Fibroblast of gingiva (primary cell): ENCODE measurements around the gene GRHL1.
"Not testable (repeated sequence)": the region's sequence is repeated elsewhere in the genome, so short reads cannot be mapped to it uniquely, and the experiment has no call there.

Experiments
- DNase-seq: peaks from one replicate; pipeline ENCODE4 v3.0.0-alpha.2; 2011; ENCODE audit warnings: low read depth

Gene GRHL1

GRCh38 chr2:10026940-10027569 is 75.6 kb downstream of the GRHL1 start:
- DNase-seq, result no peak

GRCh38 chr2:10027660-10028330 is 76.3 kb downstream of the GRHL1 start:
- no peak for DNase-seq

GRCh38 chr2:10028407-10028987 is 77.0 kb downstream of the GRHL1 start:
- DNase-seq, result no peak

- no peak for DNase-seq
Measured at GRCh38 chr2:10028988-10029874, 77.7 kb downstream of the GRHL1 start.

GRCh38 chr2:10029875-10030223 is 78.4 kb downstream of the GRHL1 start:
- DNase-seq, result no peak

- no peak for DNase-seq
Measured at GRCh38 chr2:10030311-10030736, 78.8 kb downstream of the GRHL1 start.

- DNase-seq, result not testable (repeated sequence)
Measured at GRCh38 chr2:10030798-10031197, 79.3 kb downstream of the GRHL1 start.

- no peak for DNase-seq
Measured at GRCh38 chr2:10031886-10032745, 80.6 kb downstream of the GRHL1 start.

- DNase-seq, result no peak
Measured at GRCh38 chr2:10032746-10033105, 81.2 kb downstream of the GRHL1 start.

- no peak for DNase-seq
Measured at GRCh38 chr2:10033251-10034006, 81.9 kb downstream of the GRHL1 start.

GRCh38 chr2:10034333-10035052 is 83.0 kb downstream of the GRHL1 start:
- DNase-seq, result no peak

GRCh38 chr2:10035053-10035422 is 83.5 kb downstream of the GRHL1 start:
- no peak for DNase-seq

- DNase-seq, result no peak
Measured at GRCh38 chr2:10035633-10036032, 84.1 kb downstream of the GRHL1 start.

- DNase-seq, result peak; percentile 90
Measured at GRCh38 chr2:10036095-10036884, 84.8 kb downstream of the GRHL1 start.

GRCh38 chr2:10038123-10038522 is 86.6 kb downstream of the GRHL1 start:
- no peak for DNase-seq

- DNase-seq, result no peak
Measured at GRCh38 chr2:10038716-10039115, 87.2 kb downstream of the GRHL1 start.

GRCh38 chr2:10039658-10040410 is 88.3 kb downstream of the GRHL1 start:
- peak; percentile 57 for DNase-seq

- no peak for DNase-seq
Measured at GRCh38 chr2:10041711-10042110, 90.2 kb downstream of the GRHL1 start.
